GM03348 (cell line): ENCODE results near the gene DEXI.

Experiments used
- DNase-seq: peaks from one replicate; pipeline ENCODE4 v3.0.0; 2012; ENCODE audit warnings: low spot score

Gene DEXI

GRCh38 chr16:10892782-10893318 lies 49.4 kb downstream of the DEXI start:
- DNase-seq, result no peak

- DNase-seq, result no peak
Observed at GRCh38 chr16:10889855-10890254, 52.4 kb downstream of the DEXI start.

- no peak for DNase-seq
Observed at GRCh38 chr16:10888320-10888937, 53.8 kb downstream of the DEXI start.

- DNase-seq, result no peak
Observed at GRCh38 chr16:10885246-10885645, 57.0 kb downstream of the DEXI start.

GRCh38 chr16:10883004-10883403 lies 59.3 kb downstream of the DEXI start:
- DNase-seq, result no peak

- no peak for DNase-seq
Observed at GRCh38 chr16:10881479-10882030, 60.7 kb downstream of the DEXI start.

GRCh38 chr16:10880594-10881452 lies 61.4 kb downstream of the DEXI start:
- DNase-seq, result no peak

- no peak for DNase-seq
Observed at GRCh38 chr16:10879681-10880589, 62.3 kb downstream of the DEXI start.
